ENCODE results near the gene CTCFL.
"Not testable (repeated sequence)": the region's sequence is repeated elsewhere in the genome, so short reads cannot be mapped to it uniquely, and the experiment has no call there.

Gene CTCFL

GRCh38 chr20:57504411-57504810, 20.5 kb downstream of the CTCFL start:
- no peak for DNase-seq

GRCh38 chr20:57503035-57503658, 21.8 kb downstream of the CTCFL start:
- DNase-seq, result no peak

GRCh38 chr20:57502336-57502700, 22.6 kb downstream of the CTCFL start:
- DNase-seq, result no peak

- no peak for DNase-seq
Measured at GRCh38 chr20:57501461-57502335, 23.2 kb downstream of the CTCFL start.

- no peak for DNase-seq
Measured at GRCh38 chr20:57500962-57501361, 24.0 kb downstream of the CTCFL start.

GRCh38 chr20:57500235-57500634, 24.7 kb downstream of the CTCFL start:
- no peak for DNase-seq

GRCh38 chr20:57499676-57500075, 25.3 kb downstream of the CTCFL start:
- DNase-seq, result no peak

GRCh38 chr20:57498425-57499400, 26.2 kb downstream of the CTCFL start:
- no peak for DNase-seq

- no peak for DNase-seq
Measured at GRCh38 chr20:57496592-57496991, 28.3 kb downstream of the CTCFL start.

- no peak for DNase-seq
Measured at GRCh38 chr20:57495978-57496377, 29.0 kb downstream of the CTCFL start.

GRCh38 chr20:57493091-57493615, 31.8 kb downstream of the CTCFL start:
- DNase-seq, result no peak

GRCh38 chr20:57491373-57491772, 33.6 kb downstream of the CTCFL start:
- no peak for DNase-seq

- DNase-seq, result not testable (repeated sequence)
Measured at GRCh38 chr20:57488277-57488676, 36.7 kb downstream of the CTCFL start.

- no peak for DNase-seq
Measured at GRCh38 chr20:57485770-57486169, 39.2 kb downstream of the CTCFL start.

GRCh38 chr20:57484772-57485171, 40.2 kb downstream of the CTCFL start:
- DNase-seq, result no peak

GRCh38 chr20:57483287-57484050, 41.5 kb downstream of the CTCFL start:
- no peak for DNase-seq

- no peak for DNase-seq
Measured at GRCh38 chr20:57482796-57483195, 42.1 kb downstream of the CTCFL start.

- DNase-seq, result no peak
Measured at GRCh38 chr20:57482148-57482547, 42.8 kb downstream of the CTCFL start.

GRCh38 chr20:57481281-57481711, 43.6 kb downstream of the CTCFL start:
- no peak for DNase-seq

GRCh38 chr20:57480444-57481160, 44.3 kb downstream of the CTCFL start:
- DNase-seq, result no peak

- no peak for DNase-seq
Measured at GRCh38 chr20:57479196-57479595, 45.7 kb downstream of the CTCFL start.
